GM19468 (cell line): ENCODE data around the gene HERC3.

Experiments
- ATAC-seq: cut with Tn5 transposase; IDR thresholded peaks from one replicate; pipeline ENCODE4 v1.9.1; 2021; ENCODE audit warnings: mild to moderate bottlenecking, moderate library complexity, moderate number of reproducible peaks; ENCODE audit not compliant: unreplicated experiment; ENCODE audit errors: extremely low read depth

HERC3 gene

GRCh38 chr4:88738180-88738579 lies 145.9 kb downstream of the HERC3 start:
- ATAC-seq: no peak

- no peak for ATAC-seq
These were observed 150.3 kb downstream of the HERC3 start for GRCh38 chr4:88742561-88742960.

- ATAC-seq: no peak
These were observed 151.4 kb downstream of the HERC3 start for GRCh38 chr4:88743696-88744095.

- ATAC-seq: no peak
These were observed 152.3 kb downstream of the HERC3 start for GRCh38 chr4:88744609-88745008.

DNA sequence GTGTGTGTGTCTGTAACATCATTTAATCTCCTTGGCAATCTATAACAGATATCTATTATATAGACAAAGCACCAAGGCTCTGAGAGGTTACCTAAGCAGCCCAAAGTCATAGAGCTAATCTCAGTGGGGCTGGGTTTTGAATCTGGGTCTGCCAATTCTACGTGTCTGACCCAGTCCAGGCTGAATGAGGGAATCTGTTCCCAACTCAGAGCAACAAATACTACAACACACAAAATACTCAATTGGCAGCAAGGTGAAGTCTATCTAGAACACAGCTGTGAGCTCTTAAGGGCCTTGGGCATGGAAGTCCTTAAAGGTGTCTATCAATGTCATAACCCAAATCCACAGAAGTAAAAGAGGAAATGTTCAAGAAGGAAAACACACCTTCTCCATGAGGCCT lies 152.9 kb downstream of the HERC3 start:
- ATAC-seq: no peak

- ATAC-seq: no peak
These were observed 153.4 kb downstream of the HERC3 start for GRCh38 chr4:88745581-88746163.

DNA sequence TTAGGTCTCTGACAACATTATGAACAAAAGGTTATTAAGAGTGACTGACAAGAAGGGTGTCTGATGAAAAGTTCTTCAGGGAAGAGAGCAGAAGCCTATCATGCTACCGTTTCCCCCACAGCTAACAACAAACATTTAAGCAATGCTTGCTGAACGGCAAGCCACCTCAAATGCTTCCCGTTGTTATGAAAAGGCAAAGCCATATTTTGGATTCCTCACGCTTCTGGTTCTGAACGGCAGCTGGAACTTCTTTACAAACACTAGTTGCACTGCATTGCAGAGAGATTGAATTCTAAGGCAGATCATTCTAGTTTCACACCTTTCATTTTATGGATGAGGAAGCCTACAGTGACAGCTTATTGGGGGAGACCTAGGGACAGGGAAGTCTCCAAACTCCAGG lies 153.9 kb downstream of the HERC3 start:
- no peak for ATAC-seq

DNA sequence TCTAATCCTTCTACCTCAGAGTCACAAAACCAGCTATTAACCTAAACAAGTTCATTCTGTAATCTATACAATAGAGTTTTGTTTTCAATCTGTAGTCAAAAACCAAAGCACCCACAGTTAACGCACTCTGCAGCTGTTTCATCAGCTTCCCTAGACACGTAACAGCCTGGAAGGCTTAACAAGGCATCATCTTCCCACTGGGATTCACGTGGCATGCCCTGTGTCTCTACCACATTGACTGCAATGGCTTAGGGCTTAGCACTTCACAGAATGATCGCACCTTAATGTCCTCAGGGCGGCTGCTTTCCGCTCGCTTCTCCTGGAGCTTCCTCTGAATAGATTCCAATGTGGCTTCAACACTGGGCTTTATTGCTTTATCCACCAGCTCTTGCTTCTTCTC lies 155.1 kb downstream of the HERC3 start:
- no peak for ATAC-seq

GRCh38 chr4:88750369-88750768 lies 158.1 kb downstream of the HERC3 start:
- ATAC-seq: no peak

DNA sequence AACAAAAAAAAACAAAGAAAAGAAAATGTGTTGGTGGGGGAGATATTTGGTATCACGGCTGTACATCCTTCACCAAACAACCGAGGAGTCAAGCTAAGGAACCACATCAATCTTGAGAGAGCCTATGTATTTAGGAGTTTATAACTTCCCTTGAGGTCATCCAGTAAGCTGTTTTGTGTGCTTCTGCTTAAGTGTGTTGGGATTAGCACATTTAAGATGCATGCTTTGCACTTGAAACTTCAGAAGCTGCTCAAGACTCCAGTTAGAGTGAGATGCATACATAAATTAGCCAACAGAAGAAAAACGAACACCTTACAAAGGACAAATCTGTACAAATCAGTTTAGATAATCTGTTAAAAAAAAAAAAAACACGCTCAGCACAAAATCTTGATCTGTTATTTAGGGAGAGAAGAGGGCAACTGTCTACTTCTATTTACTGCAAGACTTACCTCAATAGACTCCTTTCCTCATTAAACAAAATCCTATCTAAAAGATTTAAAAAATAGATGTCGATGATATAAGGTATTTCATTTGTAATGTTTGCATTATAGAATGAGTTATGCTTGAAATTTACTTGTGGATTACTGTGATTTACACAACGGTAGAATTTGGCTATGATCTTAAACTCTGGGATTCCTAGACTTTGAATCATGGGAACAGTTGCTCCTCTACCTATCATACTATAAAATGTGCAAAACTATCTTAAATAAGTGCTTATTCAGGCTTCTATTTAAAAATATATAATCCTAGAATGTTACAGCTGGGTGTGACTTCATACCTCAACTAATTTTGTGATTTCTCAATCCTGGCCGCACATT lies 159.2 kb downstream of the HERC3 start:
- ATAC-seq: no peak

GRCh38 chr4:88752076-88752463 lies 159.8 kb downstream of the HERC3 start:
- no peak for ATAC-seq

DNA sequence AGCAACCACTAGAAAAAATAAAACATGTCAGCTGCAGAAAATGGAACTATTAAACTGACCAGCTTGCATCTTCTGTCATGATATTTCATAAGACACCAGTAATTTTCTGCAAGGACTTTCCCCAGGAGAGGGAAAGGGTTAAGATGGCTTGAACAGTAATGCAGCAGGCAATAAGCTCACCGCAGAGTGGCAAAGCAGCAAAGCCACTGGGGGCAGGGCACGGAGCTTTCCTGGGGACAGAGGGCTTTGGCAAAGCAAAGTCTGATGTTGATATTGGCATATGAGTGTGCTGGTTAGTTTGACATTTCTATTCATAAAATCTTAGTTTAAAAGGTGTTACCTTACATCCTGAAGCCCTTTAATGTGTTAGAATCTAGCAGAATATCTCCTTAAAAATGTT lies 160.5 kb downstream of the HERC3 start:
- no peak for ATAC-seq

GRCh38 chr4:88753658-88754571 lies 161.6 kb downstream of the HERC3 start:
- ATAC-seq: no peak

DNA sequence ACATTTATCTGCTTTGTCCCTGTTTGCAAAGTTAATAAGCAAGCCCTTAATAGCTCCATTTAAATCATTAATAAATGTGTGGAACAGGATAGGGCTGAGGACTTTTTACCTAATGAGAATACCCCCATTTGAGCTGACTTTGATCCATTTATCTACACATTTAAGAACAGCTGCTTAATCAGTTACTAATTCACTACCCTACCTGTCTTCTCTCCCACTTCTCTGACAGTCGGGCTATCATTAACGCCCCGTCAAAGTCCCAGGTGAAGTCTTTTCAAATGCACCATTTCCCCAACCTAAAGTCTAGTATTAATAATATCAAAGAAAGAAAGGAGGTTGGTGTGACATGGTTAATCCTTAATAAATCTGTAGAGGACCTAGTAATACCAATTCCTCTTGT lies 162.5 kb downstream of the HERC3 start:
- ATAC-seq: no peak

DNA sequence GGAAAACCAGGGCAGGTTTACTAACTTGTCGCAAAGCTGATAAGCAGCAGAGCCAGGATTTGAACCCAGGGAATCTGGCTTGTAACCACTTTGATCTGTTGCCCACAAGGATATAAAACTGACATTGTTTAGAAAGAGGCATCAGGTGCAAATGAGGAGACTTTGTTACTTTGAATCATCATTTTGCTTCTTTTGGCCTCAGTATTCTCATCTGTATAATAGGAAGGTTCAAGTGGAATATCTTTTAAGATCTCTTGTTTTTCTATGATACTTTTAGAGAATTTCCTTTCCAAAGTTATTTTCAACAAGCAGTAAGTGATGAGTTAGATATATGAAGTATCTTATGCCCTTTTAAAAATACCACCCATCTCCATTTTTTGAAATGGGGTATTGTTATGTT lies 163.2 kb downstream of the HERC3 start:
- ATAC-seq: no peak

GRCh38 chr4:88756149-88756548 lies 163.9 kb downstream of the HERC3 start:
- no peak for ATAC-seq

DNA sequence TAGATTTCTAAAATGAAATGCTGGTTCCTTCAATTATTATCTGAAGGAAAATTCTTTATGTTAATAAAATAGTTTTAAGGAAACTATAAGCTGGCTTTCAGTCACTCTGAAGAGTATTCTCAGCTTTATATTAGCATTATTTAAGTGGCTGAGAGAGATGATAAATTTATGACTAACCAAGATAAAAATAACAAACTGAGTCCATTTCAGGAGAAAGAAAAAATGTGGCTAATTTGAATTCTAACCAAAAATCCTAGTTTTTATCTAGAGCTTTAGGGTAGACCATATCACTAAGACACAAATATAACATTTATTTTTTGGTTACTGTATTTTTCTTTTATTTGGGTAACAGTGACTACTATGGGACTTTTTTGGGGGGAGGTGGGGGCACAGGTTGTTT lies 164.8 kb downstream of the HERC3 start:
- ATAC-seq: no peak

- ATAC-seq: no peak
These were observed 165.5 kb downstream of the HERC3 start for GRCh38 chr4:88757776-88758175.
